OCI-LY1 (cell line): Measurements from ENCODE around the gene BPIFB3.

Experiments used
- H2AFZ ChIP-seq: fragments of 200-600 bp; sonication (generic), shearing (Covaris generic); 2 replicates; pipeline ENCODE4 v1.6.0; 2014; ENCODE audit warnings: antibody characterized with exemption, mild to moderate bottlenecking, low read length
- H3F3A ChIP-seq: fragments of 200-600 bp; sonication (generic), shearing (Covaris generic); 2 replicates; pipeline ENCODE4 v1.6.0; 2014; ENCODE audit warnings: mild to moderate bottlenecking, antibody characterized with exemption, low read length, moderate library complexity; ENCODE audit not compliant: insufficient read depth
- H3K27ac ChIP-seq: fragments of 200-600 bp; sonication (generic); 2 replicates; pipeline ENCODE4 v1.5.1; 2014; ENCODE audit warnings: low read length, mixed run types, mild to moderate bottlenecking, low read depth; ENCODE audit not compliant: poor library complexity, severe bottlenecking
- H3K27me3 ChIP-seq: fragments of 200-600 bp; sonication (generic); 2 replicates; pipeline ENCODE4 v1.6.0; 2014; ENCODE audit warnings: antibody characterized with exemption, mild to moderate bottlenecking, low read length, moderate library complexity; ENCODE audit not compliant: insufficient read depth
- H3K36me3 ChIP-seq: fragments of 200-600 bp; sonication (generic); 2 replicates; pipeline ENCODE4 v1.6.1; 2014; ENCODE audit warnings: mild to moderate bottlenecking, antibody characterized with exemption, low read length, moderate library complexity, mixed read lengths; ENCODE audit not compliant: insufficient read depth
- H3K4me1 ChIP-seq: fragments of 200-600 bp; sonication (generic); 2 replicates; pipeline ENCODE4 v1.5.1; 2014; ENCODE audit warnings: mild to moderate bottlenecking, low read length, moderate library complexity; ENCODE audit not compliant: insufficient read depth, severe bottlenecking
- H3K4me2 ChIP-seq: fragments of 200-600 bp; sonication (generic), shearing (Covaris generic); 2 replicates; pipeline ENCODE4 v1.6.1; 2014; ENCODE audit warnings: low read length
- H3K4me3 ChIP-seq: fragments of 200-600 bp; sonication (generic); 2 replicates; pipeline ENCODE4 v1.5.1; 2014; ENCODE audit warnings: low read length, low read depth, mild to moderate bottlenecking, mixed read lengths; ENCODE audit not compliant: poor library complexity, severe bottlenecking
- H3K79me2 ChIP-seq: fragments of 200-600 bp; shearing (Covaris generic); 2 replicates; pipeline ENCODE4 v1.6.1; 2016; ENCODE audit warnings: mixed run types, low read length, mixed read lengths; ENCODE audit not compliant: insufficient read depth
- H3K9ac ChIP-seq: fragments of 200-600 bp; sonication (generic), shearing (Covaris generic); 2 replicates; pipeline ENCODE4 v1.6.1; 2014; ENCODE audit warnings: mild to moderate bottlenecking, low read length, mixed read lengths
- H3K9me2 ChIP-seq: fragments of 200-600 bp; sonication (generic), shearing (Covaris generic); 2 replicates; pipeline ENCODE4 v1.6.1; 2014; ENCODE audit warnings: low read depth, mild to moderate bottlenecking, low read length, mixed read lengths
- H3K9me3 ChIP-seq: fragments of 200-600 bp; shearing (Covaris generic); 2 replicates; pipeline ENCODE4 v1.6.1; 2014; ENCODE audit warnings: low read length, mixed read lengths
- H4K20me1 ChIP-seq: fragments of 200-600 bp; sonication (generic), shearing (Covaris generic); 2 replicates; pipeline ENCODE4 v1.6.0; 2016; ENCODE audit warnings: mild to moderate bottlenecking, low read length; ENCODE audit not compliant: insufficient read depth
- CTCF ChIP-seq: fragments of 200-600 bp; sonication (generic), shearing (Covaris generic); IDR thresholded peaks from 2 replicates; pipeline ENCODE4 v1.5.1; 2017; ENCODE audit warnings: mild to moderate bottlenecking, antibody characterized with exemption, low read length, moderate library complexity, mixed read lengths
- EZH2 ChIP-seq: fragments of 200-600 bp; sonication (generic), shearing (Covaris generic); IDR thresholded peaks from 2 replicates; pipeline ENCODE4 v1.8.0; 2017; ENCODE audit warnings: borderline replicate concordance, mixed run types, mild to moderate bottlenecking, antibody characterized with exemption, low read length, moderate library complexity, mixed read lengths

Gene BPIFB3

GRCh38 chr20:33062825-33063149, 9.1 kb downstream of the BPIFB3 start:
- no peak overlapping the region for H3K9ac ChIP-seq
- no peaks in the 10 kb centered on the region for H4K20me1 ChIP-seq
- no peak overlapping the region for H3K4me2 ChIP-seq
- H3F3A ChIP-seq: no peaks in the 10 kb centered on the region
- H3K9me2 ChIP-seq: no peaks in the 10 kb centered on the region
- H3K36me3 ChIP-seq: no peaks in the 10 kb centered on the region
- H3K4me3 ChIP-seq: no peak overlapping the region
- H3K4me1 ChIP-seq: no peaks in the 10 kb centered on the region
- H2AFZ ChIP-seq: no peak overlapping the region
- H3K27ac ChIP-seq: no peak overlapping the region
- H3K27me3 ChIP-seq: 0 out of 2 replicates have a peak, but pooled peaks cover 5% of the 10 kb centered on the region
- H3K79me2 ChIP-seq: no peaks in the 10 kb centered on the region
- no peak for TF ChIP-seq EZH2
- no peak for TF ChIP-seq CTCF
- no peaks in the 10 kb centered on the region for H3K9me3 ChIP-seq

GRCh38 chr20:33063271-33063670, 9.6 kb downstream of the BPIFB3 start:
- H3K9me2 ChIP-seq: no peaks in the 10 kb centered on the region
- no peaks in the 10 kb centered on the region for H3K79me2 ChIP-seq
- H3K9ac ChIP-seq: no peak overlapping the region
- H4K20me1 ChIP-seq: no peaks in the 10 kb centered on the region
- TF ChIP-seq EZH2 (no peak), CTCF (no peak)
- H3K4me2 ChIP-seq: no peak overlapping the region
- H3K36me3 ChIP-seq: no peaks in the 10 kb centered on the region
- H3K27ac ChIP-seq: no peak overlapping the region
- no peak overlapping the region for H2AFZ ChIP-seq
- no peaks in the 10 kb centered on the region for H3K9me3 ChIP-seq
- 0 out of 2 replicates have a peak, but pooled peaks cover 5% of the 10 kb centered on the region for H3K27me3 ChIP-seq
- H3F3A ChIP-seq: no peaks in the 10 kb centered on the region
- H3K4me1 ChIP-seq: no peaks in the 10 kb centered on the region
- H3K4me3 ChIP-seq: no peak overlapping the region

GRCh38 chr20:33064572-33065287, 11.0 kb downstream of the BPIFB3 start:
- Histone ChIP-seq H3K4me2 (no peak overlapping the region), H3K79me2 (no peaks in the 10 kb centered on the region), H2AFZ (no peak overlapping the region), H3K4me3 (no peak overlapping the region), H3K9me2 (no peaks in the 10 kb centered on the region), H3K27me3 (0 out of 2 replicates have a peak, but pooled peaks cover 5% of the 10 kb centered on the region), H3F3A (no peaks in the 10 kb centered on the region), H3K27ac (no peak overlapping the region), H3K36me3 (no peaks in the 10 kb centered on the region), H4K20me1 (no peaks in the 10 kb centered on the region), H3K9me3 (no peaks in the 10 kb centered on the region), H3K9ac (no peak overlapping the region), H3K4me1 (no peaks in the 10 kb centered on the region)
- TF ChIP-seq EZH2 (no peak), CTCF (no peak)
